GM12892 (cell line): Measurements from ENCODE around the gene DYNLT4.

Experiments
- POLR2A ChIP-seq: IDR thresholded peaks from 2 replicates; pipeline ENCODE4 v1.6.1; 2011; ENCODE audit warnings: low read depth, low read length, control low read depth
- POLR2AphosphoS5 ChIP-seq: IDR thresholded peaks from 2 replicates; pipeline ENCODE4 v1.6.1; 2011; ENCODE audit warnings: low read depth, low read length, control low read depth
- TAF1 ChIP-seq: IDR thresholded peaks from 2 replicates; pipeline ENCODE4 v1.6.1; 2011; ENCODE audit warnings: low read depth, mild to moderate bottlenecking, control low read depth, low read length, borderline replicate concordance

GRCh38 chr1:44849575-44850132, 42.5 kb upstream of the DYNLT4 start:
- TF ChIP-seq POLR2A = no peak
- TF ChIP-seq TAF1 = no peak
- TF ChIP-seq POLR2AphosphoS5 = no peak
